ENCODE measurements around the gene ZBTB7C.

DNA sequence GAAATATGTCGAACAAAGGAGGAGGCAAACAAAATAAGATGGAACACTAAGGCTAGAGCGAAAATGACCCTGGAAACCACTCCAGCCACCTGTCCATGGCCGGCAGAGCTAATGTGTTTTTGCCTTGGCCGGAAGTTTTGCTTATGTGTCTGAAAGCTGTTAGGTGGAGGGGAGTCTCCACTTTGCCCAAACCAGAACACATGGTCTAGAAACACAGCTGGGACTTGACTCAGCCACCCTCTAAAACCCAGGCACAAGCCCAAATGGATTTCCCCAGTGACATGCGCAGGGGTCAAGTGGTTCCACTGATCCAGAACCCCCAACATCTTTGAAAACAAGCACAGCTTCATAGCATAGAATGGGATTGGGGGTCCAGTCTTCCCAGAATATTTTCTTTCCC is 159.3 kb downstream of the ZBTB7C start:
- TF ChIP-seq EP300 (IDR thresholded peaks at IDR 0.05): no peak
- TF ChIP-seq POLR2A (IDR thresholded peaks at IDR 0.05): no peak
